Lower lobe of right lung (tissue), 2 donors: ENCODE data around the gene SECISBP2L. TPM values are rescaled to one million over a fixed set of nuclear protein-coding genes. Genes with fewer than 3 reads are reported as not detected.

Experiments used
- ATAC-seq, 2 donors: fragments of 200-7000 bp; cut with Tn5 transposase; one replicate each; pipeline ENCODE4 v1.9.1; 2020 to 2022; ENCODE audit warnings: mild to moderate bottlenecking in 2 of 2, moderate library complexity in 2 of 2
- DNase-seq: peaks from one replicate; pipeline ENCODE4 v3.0.0-alpha.2; 2020
- H3K27ac ChIP-seq: fragments of 200-600 bp; one replicate; pipeline ENCODE4 v1.8.0; 2022
- H3K27me3 ChIP-seq: fragments of 200-600 bp; one replicate; pipeline ENCODE4 v1.8.0; 2022; ENCODE audit warnings: low read depth
- H3K36me3 ChIP-seq: fragments of 200-600 bp; one replicate; pipeline ENCODE4 v1.8.0; 2022; ENCODE audit warnings: mild to moderate bottlenecking
- H3K4me1 ChIP-seq: fragments of 200-600 bp; one replicate; pipeline ENCODE4 v1.8.0; 2022
- H3K4me3 ChIP-seq: fragments of 200-600 bp; one replicate; pipeline ENCODE4 v1.8.0; 2022; ENCODE audit warnings: mild to moderate bottlenecking
- H3K9me3 ChIP-seq: fragments of 200-600 bp; one replicate; pipeline ENCODE4 v1.8.0; 2022
- CTCF ChIP-seq: fragments of 200-600 bp; IDR thresholded peaks from one replicate; pipeline ENCODE4 v1.8.0; 2022; ENCODE audit warnings: antibody characterized with exemption, mild to moderate bottlenecking
- intact Hi-C: fragments of 100-400 bp; cut with DNase I; formaldehyde crosslinking; loops from one replicate; pipeline ENCODE4 v1.11.0; 2022
- total RNA-seq: library from RNA; stranded (reverse); fragmentation: NEBNext Ultra II Directional; extraction: Animal tissue kit (Norgen Biotek cat#: 25700); gene quantifications from one replicate; pipeline ENCODE4 v1.2.1, GENCODE V29; 2021
- donor health status: DM: no; HTN: yes; CAD: no; lungs with severe emphysema.

SECISBP2L gene
- total RNA-seq, 1 donor from 2014 or later: 139 TPM

DNA sequence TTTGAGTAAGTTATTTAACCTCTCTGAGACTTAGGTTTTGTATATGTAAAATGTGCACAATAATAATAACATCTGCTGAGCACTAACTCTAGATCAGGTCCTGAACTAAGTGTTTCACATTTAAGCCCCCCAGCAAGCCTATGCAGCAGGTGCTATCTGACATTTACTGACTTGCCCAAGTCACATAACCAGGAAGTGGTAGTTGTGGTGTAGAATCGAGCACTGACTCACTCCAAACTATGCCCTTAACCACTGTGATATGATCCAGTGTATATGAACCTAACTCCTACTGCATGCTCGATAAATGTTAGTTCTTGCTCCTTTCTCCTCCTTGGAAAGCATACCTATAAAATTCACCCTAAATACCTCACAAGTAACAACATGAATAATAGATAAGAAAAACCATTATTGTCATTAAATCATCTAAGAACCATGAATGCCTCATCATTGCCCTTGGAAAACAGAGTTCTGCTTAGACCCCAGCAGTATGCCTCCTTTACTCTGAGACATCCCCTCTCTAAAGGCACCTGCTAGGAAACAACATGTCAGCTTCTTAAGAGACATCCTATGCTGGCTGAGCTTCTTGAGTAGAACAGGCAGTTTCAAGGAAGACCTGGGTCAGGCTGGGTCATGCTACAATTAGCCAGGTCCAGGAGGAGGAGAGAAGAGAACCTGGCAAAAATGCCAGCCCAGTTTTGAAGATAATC, 79.5 kb downstream of the SECISBP2L start:
- no peak overlapping the region for H3K4me3 ChIP-seq
- no peak for TF ChIP-seq CTCF
- no peak overlapping the region for H3K27ac ChIP-seq
- ATAC-seq (no peak), DNase-seq (no peak)
- peaks cover 32% of the 10 kb centered on the region for H3K27me3 ChIP-seq
- H3K9me3 ChIP-seq: no peaks in the 10 kb centered on the region
- no peaks in the 10 kb centered on the region for H3K36me3 ChIP-seq
- H3K4me1 ChIP-seq: peaks cover 23% of the 10 kb centered on the region
- intact Hi-C loops: no loop called here

- DNase-seq (no peak), ATAC-seq (no peak)
- no peak for TF ChIP-seq CTCF
- peaks cover 32% of the 10 kb centered on the region for H3K27me3 ChIP-seq
- H3K9me3 ChIP-seq: no peaks in the 10 kb centered on the region
- H3K27ac ChIP-seq: no peak overlapping the region
- peaks cover 23% of the 10 kb centered on the region for H3K4me1 ChIP-seq
- no peak overlapping the region for H3K4me3 ChIP-seq
- intact Hi-C loops: no loop called here
- no peaks in the 10 kb centered on the region for H3K36me3 ChIP-seq
These were observed 80.3 kb downstream of the SECISBP2L start for GRCh38 chr15:48965972-48966371.

- Histone ChIP-seq H3K36me3 (no peaks in the 10 kb centered on the region), H3K27me3 (peaks cover 32% of the 10 kb centered on the region), H3K27ac (no peak overlapping the region), H3K4me1 (peaks cover 23% of the 10 kb centered on the region), H3K4me3 (no peak overlapping the region), H3K9me3 (no peaks in the 10 kb centered on the region)
- no peak for TF ChIP-seq CTCF
- intact Hi-C loops: no loop called here
- DNase-seq (no peak), ATAC-seq (no peak)
These were observed 81.3 kb downstream of the SECISBP2L start for GRCh38 chr15:48964898-48965297.

GRCh38 chr15:48963524-48964113, 82.6 kb downstream of the SECISBP2L start, which contains the start of gene SHC4:
TSS of gene SHC4 (minus strand) at chr15:48963919. CDS start at chr15:48963015, 904 bp downstream.
- Histone ChIP-seq H3K4me3 (peak within 1 kb of the TSS; percentile 55), H3K27me3 (peaks cover 32% of the 10 kb centered on the region), H3K9me3 (no peaks in the 10 kb centered on the region), H3K4me1 (peaks cover 23% of the 10 kb centered on the region), H3K36me3 (no peaks in the 10 kb centered on the region), H3K27ac (no peak within 1 kb of the TSS)
- no peak for TF ChIP-seq CTCF
- ATAC-seq (peak; percentile 61 to 69), DNase-seq (no peak)
- intact Hi-C loops: no loop called here

- Histone ChIP-seq H3K36me3 (no peaks in the 10 kb centered on the region), H3K27me3 (peaks cover 32% of the 10 kb centered on the region), H3K4me1 (peaks cover 23% of the 10 kb centered on the region), H3K4me3 (peak overlapping the region; percentile 55), H3K27ac (no peak overlapping the region), H3K9me3 (no peaks in the 10 kb centered on the region)
- no peak for TF ChIP-seq CTCF
- intact Hi-C loops: no loop called here
- DNase-seq: no peak
- peak; percentile 65 to 72 for ATAC-seq
These were observed 83.4 kb downstream of the SECISBP2L start for GRCh38 chr15:48962662-48963523.
